IMR-90 (cell line): Measurements from ENCODE around the gene SOBP. TPM values are rescaled to one million over a fixed set of nuclear protein-coding genes. Genes with fewer than 3 reads are reported as not detected.

Source experiments
- ATAC-seq: fragments of 200-7000 bp; cut with Tn5 transposase; 2 replicates; pipeline ENCODE4 v1.9.1; 2020; ENCODE audit warnings: low read depth, mild to moderate bottlenecking, moderate library complexity
- BruUV-seq: library from RNA; stranded (reverse); fragments of 400-500 nt; replicated peaks from 2 replicates; lab custom pipeline; 2021; lab: Mats Ljungman, UMichigan
- CTCF ChIA-PET: fragments of 300-600 bp; formaldehyde crosslinking; extraction: SDS; loops from one replicate; lab custom pipeline; 2021; ENCODE audit warnings: antibody characterized with exemption; lab: Yijun Ruan, JAX
- POLR2A ChIA-PET: fragments of 300-600 bp; sonication (Branson Sonifier 250); formaldehyde crosslinking; loops from one replicate; lab custom pipeline; 2022; ENCODE audit warnings: antibody characterized with exemption; ENCODE audit not compliant: unreplicated experiment; lab: Charles Lee
- DNase-seq: peaks from one replicate; pipeline ENCODE4 v3.0.0; 2013
- H2AFZ ChIP-seq: replicated peaks from 2 replicates; pipeline ENCODE3; 2013; ENCODE audit warnings: low read length, mild to moderate bottlenecking; ENCODE audit not compliant: poor library complexity
- H2AK5ac ChIP-seq: 2 replicates; pipeline ENCODE4 v1.6.1; 2013; ENCODE audit warnings: low read depth, low read length, inconsistent platforms
- H2AK9ac ChIP-seq: replicated peaks from 2 replicates; pipeline ENCODE3; 2013; ENCODE audit warnings: mild to moderate bottlenecking, low read depth, low read length, moderate library complexity; ENCODE audit not compliant: poor library complexity
- H2BK120ac ChIP-seq: 2 replicates; pipeline ENCODE4 v1.6.1; 2013; ENCODE audit warnings: low read depth, low read length, inconsistent platforms
- H2BK15ac ChIP-seq: 3 replicates; pipeline ENCODE4 v1.6.1; 2013; ENCODE audit warnings: low read depth, low read length, inconsistent platforms
- H2BK20ac ChIP-seq: 2 replicates; pipeline ENCODE4 v1.6.1; 2013; ENCODE audit warnings: low read depth, mild to moderate bottlenecking, inconsistent platforms, low read length, moderate library complexity
- H2BK5ac ChIP-seq: 2 replicates; pipeline ENCODE4 v1.6.1; 2013; ENCODE audit warnings: mild to moderate bottlenecking, low read depth, low read length, inconsistent platforms; ENCODE audit not compliant: poor library complexity, severe bottlenecking
- H3K14ac ChIP-seq: replicated peaks from 2 replicates; pipeline ENCODE4 v1.6.1; 2013; ENCODE audit warnings: low read depth, low read length, inconsistent platforms
- H3K18ac ChIP-seq: 2 replicates; pipeline ENCODE4 v1.6.1; 2013; ENCODE audit warnings: low read depth, low read length, control low read depth
- H3K23ac ChIP-seq: 2 replicates; pipeline ENCODE4 v1.6.1; 2013; ENCODE audit warnings: low read depth, low read length, inconsistent platforms
- H3K27ac ChIP-seq: 2 replicates; pipeline ENCODE4 v1.5.1; 2013; ENCODE audit warnings: mild to moderate bottlenecking, control low read depth, low read length; ENCODE audit not compliant: insufficient read depth
- H3K27me3 ChIP-seq: 2 replicates; pipeline ENCODE4 v1.6.1; 2013; ENCODE audit warnings: low read length; ENCODE audit not compliant: control insufficient read depth, insufficient read depth
- H3K36me3 ChIP-seq: 2 replicates; pipeline ENCODE4 v1.6.1; 2013; ENCODE audit warnings: low read length, mixed read lengths; ENCODE audit not compliant: control insufficient read depth, insufficient read depth
- H3K4ac ChIP-seq: 2 replicates; pipeline ENCODE4 v1.6.1; 2013; ENCODE audit warnings: low read depth, low read length, inconsistent platforms
- H3K4me1 ChIP-seq: 2 replicates; pipeline ENCODE4 v1.6.1; 2013; ENCODE audit warnings: low read length, mixed read lengths; ENCODE audit not compliant: control insufficient read depth, insufficient read depth
- H3K4me2 ChIP-seq: 2 replicates; pipeline ENCODE4 v1.6.1; 2013; ENCODE audit warnings: low read depth, mild to moderate bottlenecking, control low read depth, low read length, moderate library complexity
- H3K4me3 ChIP-seq: 2 replicates; pipeline ENCODE4 v1.5.1; 2013; ENCODE audit warnings: low read depth, mild to moderate bottlenecking, control low read depth, low read length, moderate library complexity; ENCODE audit not compliant: insufficient read depth
- H3K56ac ChIP-seq: 2 replicates; pipeline ENCODE4 v1.6.1; 2013; ENCODE audit warnings: low read length, inconsistent platforms; ENCODE audit not compliant: insufficient read depth; ENCODE audit errors: extremely low read depth
- H3K79me1 ChIP-seq, 2 experiments: 2 replicates each; pipeline ENCODE4 v1.6.1; 2013; ENCODE audit warnings: low read length in 2 of 2, inconsistent platforms in 1 of 2, low read depth in 1 of 2
- H3K9ac ChIP-seq: 2 replicates; pipeline ENCODE4 v1.6.1; 2013; ENCODE audit warnings: low read depth, low read length, control low read depth
- H3K9me1 ChIP-seq: 2 replicates; pipeline ENCODE4 v1.6.1; 2013; ENCODE audit warnings: low read length, inconsistent platforms; ENCODE audit not compliant: insufficient read depth
- H3K9me3 ChIP-seq: 2 replicates; pipeline ENCODE4 v1.6.1; 2013; ENCODE audit warnings: low read length; ENCODE audit not compliant: control insufficient read depth, insufficient read depth
- H4K20me1 ChIP-seq: 2 replicates; pipeline ENCODE4 v1.6.1; 2013; ENCODE audit warnings: low read length, inconsistent platforms; ENCODE audit not compliant: insufficient read depth
- H4K5ac ChIP-seq: 2 replicates; pipeline ENCODE4 v1.6.1; 2013; ENCODE audit warnings: mild to moderate bottlenecking, low read depth, low read length, control low read depth
- H4K8ac ChIP-seq, 2 experiments: 2 replicates each; pipeline ENCODE4 v1.6.1; 2013; ENCODE audit warnings: low read depth in 2 of 2, low read length in 2 of 2, control low read depth in 1 of 2, inconsistent platforms in 1 of 2
- H4K91ac ChIP-seq: 2 replicates; pipeline ENCODE4 v1.6.1; 2013; ENCODE audit warnings: low read depth, low read length, inconsistent platforms; ENCODE audit not compliant: insufficient read depth
- BHLHE40 ChIP-seq: fragments of 150-350 bp; IDR thresholded peaks from 2 replicates; pipeline ENCODE4 v1.6.1; 2016; ENCODE audit warnings: mild to moderate bottlenecking, low read depth, low read length
- CTCF ChIP-seq: conservative IDR thresholded peaks from 2 replicates; pipeline ENCODE4 v1.5.1; 2012; ENCODE audit warnings: mild to moderate bottlenecking, low read depth, low read length, improper control_type of control experiment
- ELK1 ChIP-seq: fragments of 150-350 bp; IDR thresholded peaks from 2 replicates; pipeline ENCODE4 v1.6.1; 2016; ENCODE audit warnings: low read depth, mild to moderate bottlenecking, low read length, moderate library complexity, borderline replicate concordance
- RAD21 ChIP-seq: IDR thresholded peaks from 2 replicates; pipeline ENCODE4 v1.6.1; 2012; ENCODE audit warnings: low read length, improper control_type of control experiment
- RCOR1 ChIP-seq: IDR thresholded peaks from 2 replicates; pipeline ENCODE4 v1.6.1; 2012; ENCODE audit warnings: mild to moderate bottlenecking, low read length, improper control_type of control experiment; ENCODE audit not compliant: insufficient replicate concordance
- SMC3 ChIP-seq: fragments of 150-350 bp; IDR thresholded peaks from 2 replicates; pipeline ENCODE4 v1.6.1; 2016; ENCODE audit warnings: low read depth, mild to moderate bottlenecking, antibody characterized with exemption, low read length, moderate library complexity
- WGBS, 2 experiments: methylation state at CpG; one replicate each; pipeline versions ENCODE4 v1.1.5 to v1.1.7; 2013; ENCODE audit warnings: missing lambda C conversion rate in 2 of 2; ENCODE audit not compliant: insufficient read length in 1 of 2; ENCODE audit errors: extremely low coverage in 2 of 2; 5-methylcytosine and 5-hydroxymethylcytosine counted together
- dilution Hi-C: fragments of 300-500 bp; cut with HindIII; formaldehyde crosslinking; loops from one replicate; pipeline ENCODE4 v1.14.3; 2018; ENCODE audit warnings: low sequenced_read_pairs; ENCODE audit not compliant: unreplicated experiment
- in situ Hi-C: fragments of 300-500 bp; cut with MboI; formaldehyde crosslinking; loops from 3 replicates; pipeline ENCODE4 v1.14.3; 2019; ENCODE audit warnings: low sequenced_read_pairs, inconsistent platforms, mixed read lengths
- intact Hi-C: fragments of 100-400 bp; cut with micrococcal nuclease; formaldehyde crosslinking; loops from 2 replicates; pipeline ENCODE4 v1.10.0; 2022
- polyA plus RNA-seq, 3 experiments: library from polyadenylated mRNA; depleted of rRNA; stranded (reverse); fragments of >200 nt; gene quantifications; 2 replicates each; pipeline ENCODE4 v1.2.3, GENCODE V29; 2012; ENCODE audit warnings: low replicate concordance in 1 of 3
- total RNA-seq: library from RNA; depleted of rRNA; stranded (reverse); fragments of >200 nt; gene quantifications from 2 replicates; pipeline ENCODE4 v1.2.3, GENCODE V29; 2012

Gene SOBP
- total and polyA plus RNA-seq, 2 of the 4 experiments (the other 2 are of a cell fraction) = 0.60 to 0.72 TPM

GRCh38 chr6:107707346-107708275 is 217.7 kb downstream of the SOBP start (continued):
- no peak for TF ChIP-seq ELK1

- H4K20me1 ChIP-seq = no peaks in the 10 kb centered on the region
- WGBS, 2 experiments = 60% methylated on average over 1 of the region's 6 CpGs; no CpG with 5 or more reads in 1 of the 2 experiments
- H2BK120ac ChIP-seq = no peak overlapping the region
- H2AFZ ChIP-seq = no peak overlapping the region
- no peak overlapping the region for H4K5ac ChIP-seq
- H4K8ac ChIP-seq = no peak overlapping the region
- H2BK15ac ChIP-seq = no peak overlapping the region
- no peak for DNase-seq
- in situ Hi-C loops (loop anchor here (5.0 kb wide), 1 partner anchor 36 kb away; no protein-coding TSS in a partner anchor), dilution Hi-C loops (no loop called here), intact Hi-C loops (loop anchor here (10.0 kb wide), 1 partner anchor 574 kb away; no protein-coding TSS in a partner anchor)
- H3K23ac ChIP-seq = no peak overlapping the region
- no peak overlapping the region for H2AK5ac ChIP-seq
- H3K18ac ChIP-seq = no peak overlapping the region
- ChIA-PET CTCF (no interaction called here), POLR2A (no interaction called here)
- BruUV-seq = no TSS peak
- no peak overlapping the region for H3K27ac ChIP-seq
- no peaks in the 10 kb centered on the region for H3K9me3 ChIP-seq
- no peak overlapping the region for H3K56ac ChIP-seq
- no peak overlapping the region for H4K91ac ChIP-seq
- H3K4ac ChIP-seq = no peak overlapping the region
- H3K9ac ChIP-seq = no peak overlapping the region
- H3K9me1 ChIP-seq = no peaks in the 10 kb centered on the region
- no peak overlapping the region for H2BK20ac ChIP-seq
- no peak overlapping the region for H2AK9ac ChIP-seq
- no peak overlapping the region for H2BK5ac ChIP-seq
- no peak overlapping the region for H3K14ac ChIP-seq
- TF ChIP-seq RCOR1 (no peak), BHLHE40 (no peak), CTCF (no peak), RAD21 (no peak), SMC3 (no peak)
- no peak for ATAC-seq
- 0 out of 2 replicates have a peak, but pooled peaks cover 4% of the 10 kb centered on the region for H3K27me3 ChIP-seq
- H3K79me1 ChIP-seq = no peaks in the 10 kb centered on the region
- H3K4me1 ChIP-seq = peaks cover 7% of the 10 kb centered on the region; the same call in 1 of the 2 replicates
- H3K4me3 ChIP-seq = no peak overlapping the region
- H3K4me2 ChIP-seq = no peak overlapping the region
- H3K36me3 ChIP-seq = no peaks in the 10 kb centered on the region
These were observed 218.5 kb downstream of the SOBP start for GRCh38 chr6:107708435-107708834.
